EH (cell line): ENCODE results near the gene SLC16A12.

Experiments used
- DNase-seq: peaks from one replicate; pipeline ENCODE4 v3.0.0-alpha.2; 2015; ENCODE audit warnings: low read depth

The SLC16A12 gene

DNA sequence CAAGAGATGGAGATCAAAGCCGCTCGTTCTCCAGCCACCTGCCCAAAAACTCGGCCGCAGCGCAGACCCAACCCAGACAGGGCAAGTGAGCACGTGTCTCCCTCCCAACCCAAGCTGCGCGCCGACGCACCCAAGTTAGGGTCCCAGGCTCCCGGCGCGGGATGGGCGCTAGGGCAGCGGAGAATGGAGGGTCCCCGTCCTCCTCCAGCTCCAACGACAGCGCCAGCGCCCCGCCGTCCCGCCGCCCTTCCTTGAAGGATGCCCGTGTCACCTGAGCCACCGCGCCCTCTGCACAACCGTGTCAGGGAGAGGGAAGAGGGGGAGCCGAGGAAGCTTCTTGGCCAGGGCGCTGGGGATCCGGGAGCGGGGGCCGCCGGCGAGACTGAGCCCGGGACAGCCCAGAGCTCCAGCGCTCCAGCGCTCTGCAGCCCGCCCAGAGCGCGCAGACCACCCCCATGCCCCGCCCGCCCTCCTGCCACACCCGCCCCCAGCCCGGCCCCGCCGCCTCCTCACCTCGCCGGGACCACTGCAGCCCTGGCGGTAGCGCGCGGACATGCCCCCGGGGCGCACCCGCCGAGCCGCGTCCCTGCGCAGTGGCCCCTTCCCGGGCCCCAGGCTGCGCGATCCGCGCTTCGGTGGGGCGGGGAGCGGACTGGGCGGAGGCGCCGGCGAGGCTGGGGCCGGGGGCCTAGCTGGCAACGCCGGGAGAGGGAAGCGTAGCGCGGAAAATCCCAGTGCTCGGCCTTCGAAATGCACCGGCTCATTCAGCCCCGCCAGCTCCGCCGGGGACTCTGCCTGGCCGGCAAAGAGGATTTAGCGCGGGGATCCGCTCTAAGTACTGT, at the start of gene SLC16A12:
Gene SLC16A12 (minus strand): TSS at position 424 of the 842 bp plus-strand sequence. CDS start 73,016 bp downstream, outside the sequence.
- DNase-seq, result no peak

DNA sequence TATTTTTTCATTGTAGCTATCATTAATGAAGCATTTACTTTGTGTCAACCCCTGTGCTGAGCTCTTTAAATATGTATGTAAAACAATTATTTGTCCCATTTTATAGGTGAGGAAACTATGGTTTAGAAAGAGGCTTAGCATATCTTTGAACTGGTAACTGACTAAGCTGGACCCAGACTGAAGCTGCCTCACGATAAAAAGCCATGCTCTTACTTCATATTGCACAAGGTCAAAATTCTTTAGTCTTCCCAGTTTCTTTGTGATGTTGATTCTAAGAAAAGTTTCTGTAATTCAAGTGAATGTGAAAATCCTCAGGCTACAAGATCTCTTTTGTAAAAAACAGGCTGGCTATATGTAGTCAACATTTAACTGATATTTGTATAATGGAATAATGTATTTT, 46.6 kb upstream of the SLC16A12 start:
- no peak for DNase-seq

DNA sequence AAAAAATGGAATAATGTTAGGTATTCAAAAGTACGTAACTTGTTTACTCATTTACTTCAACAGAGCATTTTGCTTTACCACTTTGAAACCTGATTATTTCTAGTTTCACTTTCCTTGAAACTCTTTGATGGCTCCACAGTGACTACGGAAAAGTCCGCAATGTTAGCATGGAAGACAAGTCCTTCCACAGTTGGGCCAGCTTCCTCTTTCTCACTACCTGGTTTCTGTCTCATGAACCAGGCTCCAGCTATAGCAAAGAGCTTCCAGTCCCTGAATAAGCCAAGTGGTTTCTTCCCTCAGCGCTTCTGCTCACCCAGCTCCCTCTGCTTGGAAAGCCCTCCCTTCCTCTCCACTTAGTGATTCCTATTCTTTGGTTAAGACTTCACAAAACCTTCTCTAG, 44.8 kb upstream of the SLC16A12 start:
- no peak for DNase-seq

DNA sequence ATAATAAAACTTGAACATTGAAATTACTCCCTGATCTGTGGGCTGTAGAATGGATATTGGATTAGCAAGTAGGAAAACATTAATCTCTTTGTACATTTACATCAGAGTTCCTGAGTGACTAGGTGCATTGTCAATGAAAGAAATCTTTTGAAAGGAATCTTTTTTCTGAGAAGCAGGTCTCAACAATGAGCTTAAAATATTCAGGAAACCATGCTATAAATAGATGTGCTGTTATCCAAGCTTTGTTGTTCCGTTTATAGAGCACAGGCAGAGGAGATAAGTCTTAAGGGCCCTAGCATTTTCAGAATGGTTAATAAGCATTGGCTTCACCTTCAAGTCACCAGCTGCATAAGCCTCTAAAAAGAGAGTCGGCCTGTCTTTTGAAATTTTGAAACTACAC, 41.3 kb upstream of the SLC16A12 start:
- no peak for DNase-seq

GRCh38 chr10:89576022-89576421, 40.6 kb upstream of the SLC16A12 start:
- DNase-seq, result no peak

- peak; percentile 52 for DNase-seq
Measured at GRCh38 chr10:89575031-89575430, 39.6 kb upstream of the SLC16A12 start.

DNA sequence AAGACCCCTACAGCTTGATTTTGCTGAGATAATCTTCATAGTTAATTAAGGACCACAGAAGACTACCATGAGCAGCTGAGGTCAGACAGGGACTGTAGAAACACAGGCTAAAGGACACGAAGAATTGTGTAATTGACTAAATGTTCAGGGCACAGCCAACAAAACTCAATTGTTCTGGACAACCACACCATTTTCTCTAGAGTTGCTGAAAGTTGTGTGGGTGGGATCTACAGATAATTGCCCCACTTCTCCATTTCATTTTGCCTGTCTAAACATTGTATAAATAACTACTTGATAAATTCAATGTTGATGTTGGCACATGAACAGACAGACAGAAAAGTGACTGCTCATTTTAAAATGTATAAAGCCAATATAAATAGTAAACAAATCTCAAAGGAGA, 39.0 kb upstream of the SLC16A12 start:
- peak; percentile 24 for DNase-seq

- no peak for DNase-seq
Measured at GRCh38 chr10:89567576-89568245, 32.3 kb upstream of the SLC16A12 start.

- DNase-seq, result no peak
Measured at GRCh38 chr10:89566992-89567391, 31.6 kb upstream of the SLC16A12 start.

DNA sequence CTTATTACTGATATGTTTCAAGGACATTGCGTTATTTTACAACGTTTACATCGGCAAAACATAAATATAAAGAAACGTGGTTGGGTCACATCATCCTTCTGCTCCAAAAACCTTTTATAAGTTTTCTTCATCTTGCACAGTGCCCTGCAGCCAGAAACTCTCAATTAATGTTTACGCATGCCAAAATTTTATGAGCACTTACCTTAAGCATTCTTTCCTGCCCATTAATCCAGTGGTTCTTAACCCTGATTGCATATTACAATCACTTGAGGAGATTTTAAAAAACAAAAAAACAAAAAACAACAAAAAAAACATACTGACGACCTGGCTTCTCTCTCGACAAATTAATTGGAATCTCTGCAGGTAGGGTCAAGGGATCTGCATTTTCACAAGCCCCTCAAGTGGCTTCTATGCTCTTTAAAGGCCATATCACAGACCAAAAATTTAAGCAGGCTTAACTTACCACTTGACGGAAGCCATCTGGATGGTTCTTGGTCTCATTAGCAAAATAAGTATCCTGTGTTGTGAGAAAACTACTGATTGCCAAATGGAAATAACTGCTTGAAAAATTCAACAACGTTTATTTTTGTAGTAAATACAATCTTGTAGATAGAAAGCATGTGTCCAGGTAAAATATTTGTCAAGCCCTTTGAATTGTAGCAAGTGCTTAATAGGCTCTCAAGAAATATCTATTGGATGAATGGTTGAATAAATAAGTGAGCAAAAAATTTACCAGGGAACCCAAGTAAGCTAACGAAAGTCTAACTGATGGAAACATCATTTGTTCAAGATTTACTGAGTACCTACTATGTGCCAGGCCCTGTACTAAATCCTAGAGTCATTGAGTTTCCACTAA, 30.9 kb upstream of the SLC16A12 start:
- no peak for DNase-seq

DNA sequence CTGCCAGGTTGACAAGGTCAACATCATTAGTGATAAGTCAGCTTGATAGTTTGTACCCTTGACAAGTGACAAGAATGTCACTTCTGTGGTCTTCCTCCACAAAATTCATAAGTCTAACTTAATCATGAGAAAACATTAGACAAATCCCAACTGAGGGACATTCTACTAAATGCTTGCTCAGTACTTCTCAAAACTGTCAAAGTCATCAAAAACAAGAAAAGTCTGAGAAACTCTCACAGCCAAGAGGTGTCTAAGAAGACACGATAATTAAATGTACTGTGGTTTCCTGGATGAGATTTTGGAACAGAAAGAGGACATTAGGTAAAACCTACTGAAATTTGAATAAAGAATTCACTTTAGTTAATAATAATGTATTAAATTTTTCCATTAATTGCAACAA, 29.8 kb upstream of the SLC16A12 start:
- DNase-seq, result no peak

GRCh38 chr10:89563861-89564478, 28.6 kb upstream of the SLC16A12 start:
- peak; percentile 59 for DNase-seq

GRCh38 chr10:89563311-89563710, 27.9 kb upstream of the SLC16A12 start:
- DNase-seq, result no peak

GRCh38 chr10:89556600-89556999, 21.2 kb upstream of the SLC16A12 start:
- peak; percentile 19 for DNase-seq

- DNase-seq, result peak; percentile 17
Measured at GRCh38 chr10:89555688-89556445, 20.5 kb upstream of the SLC16A12 start.

- no peak for DNase-seq
Measured at GRCh38 chr10:89554433-89554832, 19.0 kb upstream of the SLC16A12 start.

DNA sequence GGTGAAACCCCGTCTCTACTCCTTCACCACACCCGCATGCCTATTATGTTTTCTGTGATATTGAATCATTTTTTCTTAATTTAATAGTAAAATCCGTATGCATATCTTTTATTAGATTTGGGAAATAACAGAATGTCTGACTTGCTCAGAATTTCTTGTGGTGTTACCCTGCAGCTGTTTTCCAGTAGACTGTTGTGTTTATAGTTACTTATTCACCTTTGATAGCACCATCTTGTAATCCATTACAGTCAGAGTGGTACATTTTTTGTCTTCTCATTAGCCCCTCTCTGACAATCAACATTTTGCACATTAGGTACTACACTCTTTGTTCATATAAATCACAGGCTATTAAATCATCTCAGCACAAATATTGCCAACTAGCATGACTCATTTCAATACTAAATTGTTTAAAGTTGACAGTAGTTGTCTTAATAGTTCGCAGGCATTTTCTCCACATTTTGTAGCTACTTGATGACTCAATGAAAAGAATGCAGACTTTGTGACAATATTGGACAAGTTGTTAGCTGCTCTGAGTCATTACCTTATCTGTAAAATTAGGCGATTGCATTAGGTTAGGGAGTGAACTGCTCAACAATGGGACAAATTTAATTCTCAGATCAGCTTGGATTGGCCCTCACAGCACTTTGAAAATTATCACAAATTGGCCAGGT, 17.8 kb upstream of the SLC16A12 start:
- DNase-seq, result peak; percentile 97

- DNase-seq, result no peak
Measured at GRCh38 chr10:89552213-89552612, 16.8 kb upstream of the SLC16A12 start.

DNA sequence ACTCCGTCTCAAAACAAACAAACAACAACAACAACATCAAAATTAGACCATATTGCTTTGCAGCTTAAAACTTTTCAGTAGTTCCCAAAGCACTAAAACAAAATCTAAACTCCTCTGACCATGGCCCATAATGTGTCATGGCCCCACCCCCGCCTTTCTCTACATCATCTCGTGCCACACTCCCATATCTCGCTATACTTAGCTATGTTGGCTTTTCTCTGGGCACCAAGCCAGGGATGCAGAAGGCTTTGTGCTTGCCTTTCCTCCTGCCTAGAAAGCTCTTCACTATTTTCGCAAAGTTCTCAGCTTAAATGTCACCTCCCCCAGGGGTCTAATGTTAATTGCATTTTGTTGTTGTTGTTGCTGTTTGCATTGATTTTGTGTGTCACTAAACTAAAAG, 15.1 kb upstream of the SLC16A12 start:
- peak; percentile 56 for DNase-seq

GRCh38 chr10:89549510-89549909, 14.1 kb upstream of the SLC16A12 start:
- DNase-seq, result no peak

DNA sequence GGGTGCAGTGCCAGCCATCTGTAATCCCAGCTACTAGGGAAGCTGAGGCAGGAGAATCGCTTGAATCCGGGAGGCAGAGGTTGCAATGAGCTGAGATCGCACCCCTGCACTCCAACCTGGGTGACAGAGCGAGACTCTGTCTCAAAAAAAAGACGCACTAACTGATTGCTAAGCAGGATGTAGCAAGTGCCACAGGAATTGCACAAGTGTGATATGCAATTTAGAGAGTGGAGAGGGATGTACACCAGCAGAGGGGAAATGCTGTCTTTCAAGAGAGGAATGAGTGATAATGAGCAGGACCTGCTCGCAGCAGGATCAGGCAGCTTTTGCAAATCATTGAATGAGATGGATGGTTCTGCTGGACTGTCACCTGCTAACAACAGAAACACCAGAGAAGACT, 13.3 kb upstream of the SLC16A12 start:
- DNase-seq, result no peak
